Measurements from ENCODE around the gene ABLIM1.

DNA sequence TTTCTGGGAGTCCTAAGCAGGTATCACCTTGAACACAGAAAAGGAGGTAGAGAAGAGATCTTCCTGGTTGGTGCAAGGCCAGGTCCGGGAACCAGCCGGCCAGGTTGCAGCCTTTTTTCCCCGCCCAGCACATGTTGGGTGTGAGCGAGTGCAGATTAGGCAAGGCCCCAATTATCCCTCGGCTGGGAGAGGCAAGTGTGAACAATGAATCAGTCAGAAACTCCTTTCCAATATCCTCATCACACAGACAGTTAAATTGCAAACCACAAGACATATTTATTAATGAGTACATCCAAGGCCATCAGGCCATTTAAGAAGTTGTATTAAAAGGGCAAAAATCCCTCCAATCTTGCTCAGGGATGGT lies 138.8 kb downstream of the ABLIM1 start:
- TF ChIP-seq POLR2AphosphoS5 (IDR thresholded peaks at IDR 0.05), result no peak
- TF ChIP-seq, protein P1, sequence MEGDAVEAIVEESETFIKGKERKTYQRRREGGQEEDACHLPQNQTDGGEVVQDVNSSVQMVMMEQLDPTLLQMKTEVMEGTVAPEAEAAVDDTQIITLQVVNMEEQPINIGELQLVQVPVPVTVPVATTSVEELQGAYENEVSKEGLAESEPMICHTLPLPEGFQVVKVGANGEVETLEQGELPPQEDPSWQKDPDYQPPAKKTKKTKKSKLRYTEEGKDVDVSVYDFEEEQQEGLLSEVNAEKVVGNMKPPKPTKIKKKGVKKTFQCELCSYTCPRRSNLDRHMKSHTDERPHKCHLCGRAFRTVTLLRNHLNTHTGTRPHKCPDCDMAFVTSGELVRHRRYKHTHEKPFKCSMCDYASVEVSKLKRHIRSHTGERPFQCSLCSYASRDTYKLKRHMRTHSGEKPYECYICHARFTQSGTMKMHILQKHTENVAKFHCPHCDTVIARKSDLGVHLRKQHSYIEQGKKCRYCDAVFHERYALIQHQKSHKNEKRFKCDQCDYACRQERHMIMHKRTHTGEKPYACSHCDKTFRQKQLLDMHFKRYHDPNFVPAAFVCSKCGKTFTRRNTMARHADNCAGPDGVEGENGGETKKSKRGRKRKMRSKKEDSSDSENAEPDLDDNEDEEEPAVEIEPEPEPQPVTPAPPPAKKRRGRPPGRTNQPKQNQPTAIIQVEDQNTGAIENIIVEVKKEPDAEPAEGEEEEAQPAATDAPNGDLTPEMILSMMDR (IDR thresholded peaks at IDR 0.05), result no peak
